ENCODE results near the gene RAB19.
"Not testable (repeated sequence)": the region's sequence is repeated elsewhere in the genome, so short reads cannot be mapped to it uniquely, and the experiment has no call there.

The RAB19 gene

GRCh38 chr7:140400381-140400780, 3.5 kb upstream of the RAB19 start:
- DNase-seq (ENCODE audit: low read depth in 2 of 2), result no peak

- no peak for DNase-seq (ENCODE audit: low read depth in 2 of 2)
Observed at GRCh38 chr7:140402178-140402835, 1.6 kb upstream of the RAB19 start.

GRCh38 chr7:140404565-140405065, 757 bp downstream of the RAB19 start:
- no peak for DNase-seq (ENCODE audit: low read depth in 2 of 2)

GRCh38 chr7:140415361-140415760, 11.5 kb downstream of the RAB19 start:
- DNase-seq (ENCODE audit: low read depth in 2 of 2), result no peak

GRCh38 chr7:140415816-140416215, 12.0 kb downstream of the RAB19 start:
- not testable (repeated sequence) for DNase-seq (ENCODE audit: low read depth in 2 of 2)

- no peak for DNase-seq (ENCODE audit: low read depth in 2 of 2)
Observed at GRCh38 chr7:140416560-140416959, 12.7 kb downstream of the RAB19 start.

GRCh38 chr7:140417456-140418155, 13.7 kb downstream of the RAB19 start:
- DNase-seq (ENCODE audit: low read depth in 2 of 2), result no peak

- not testable (repeated sequence) for DNase-seq (ENCODE audit: low read depth in 2 of 2)
Observed at GRCh38 chr7:140418156-140418472, 14.3 kb downstream of the RAB19 start.

GRCh38 chr7:140418653-140419052, 14.8 kb downstream of the RAB19 start:
- DNase-seq (ENCODE audit: low read depth in 2 of 2), result no peak

GRCh38 chr7:140421521-140421920, 17.7 kb downstream of the RAB19 start:
- DNase-seq (ENCODE audit: low read depth in 2 of 2), result no peak

GRCh38 chr7:140423501-140423900, 19.6 kb downstream of the RAB19 start:
- no peak for DNase-seq (ENCODE audit: low read depth in 2 of 2)

- no peak for DNase-seq (ENCODE audit: low read depth in 2 of 2)
Observed at GRCh38 chr7:140425718-140426117, 21.9 kb downstream of the RAB19 start.

- DNase-seq (ENCODE audit: low read depth in 2 of 2), result no peak
Observed at GRCh38 chr7:140426130-140426529, 22.3 kb downstream of the RAB19 start.

- no peak for DNase-seq (ENCODE audit: low read depth in 2 of 2)
Observed at GRCh38 chr7:140433396-140433795, 29.5 kb downstream of the RAB19 start.

GRCh38 chr7:140435252-140435895, 31.5 kb downstream of the RAB19 start:
- DNase-seq (ENCODE audit: low read depth in 2 of 2), result no peak

- no peak for DNase-seq (ENCODE audit: low read depth in 2 of 2)
Observed at GRCh38 chr7:140439359-140439758, 35.5 kb downstream of the RAB19 start.

GRCh38 chr7:140440593-140440992, 36.7 kb downstream of the RAB19 start:
- no peak for DNase-seq (ENCODE audit: low read depth in 2 of 2)

- DNase-seq (ENCODE audit: low read depth in 2 of 2), result no peak
Observed at GRCh38 chr7:140441519-140441918, 37.7 kb downstream of the RAB19 start.

GRCh38 chr7:140446467-140446866, 42.6 kb downstream of the RAB19 start:
- no peak for DNase-seq (ENCODE audit: low read depth in 2 of 2)

- DNase-seq (ENCODE audit: low read depth in 2 of 2), result no peak
Observed at GRCh38 chr7:140447841-140448240, 44.0 kb downstream of the RAB19 start.

- DNase-seq (ENCODE audit: low read depth in 2 of 2), result no peak
Observed at GRCh38 chr7:140448781-140449480, 45.1 kb downstream of the RAB19 start.

- DNase-seq (ENCODE audit: low read depth in 2 of 2), result no peak
Observed at GRCh38 chr7:140451716-140452115, 47.9 kb downstream of the RAB19 start.

Measured in stimulated activated CD8-positive, alpha-beta memory T cell treated with anti-CD3 and anti-CD28 coated beads, Interleukin-2, amount 100 ng/mL, for 48 hours (primary cell).